CD1c-positive myeloid dendritic cell (primary cell): ENCODE results near the gene NTSR1.

ENCODE experiments used
- DNase-seq: peaks from one replicate; pipeline ENCODE4 v3.0.0-alpha.2; 2016; ENCODE audit errors: extremely low spot score

The NTSR1 gene

GRCh38 chr20:62739581-62740285, 31.1 kb downstream of the NTSR1 start:
- DNase-seq: peak; percentile 21

DNA sequence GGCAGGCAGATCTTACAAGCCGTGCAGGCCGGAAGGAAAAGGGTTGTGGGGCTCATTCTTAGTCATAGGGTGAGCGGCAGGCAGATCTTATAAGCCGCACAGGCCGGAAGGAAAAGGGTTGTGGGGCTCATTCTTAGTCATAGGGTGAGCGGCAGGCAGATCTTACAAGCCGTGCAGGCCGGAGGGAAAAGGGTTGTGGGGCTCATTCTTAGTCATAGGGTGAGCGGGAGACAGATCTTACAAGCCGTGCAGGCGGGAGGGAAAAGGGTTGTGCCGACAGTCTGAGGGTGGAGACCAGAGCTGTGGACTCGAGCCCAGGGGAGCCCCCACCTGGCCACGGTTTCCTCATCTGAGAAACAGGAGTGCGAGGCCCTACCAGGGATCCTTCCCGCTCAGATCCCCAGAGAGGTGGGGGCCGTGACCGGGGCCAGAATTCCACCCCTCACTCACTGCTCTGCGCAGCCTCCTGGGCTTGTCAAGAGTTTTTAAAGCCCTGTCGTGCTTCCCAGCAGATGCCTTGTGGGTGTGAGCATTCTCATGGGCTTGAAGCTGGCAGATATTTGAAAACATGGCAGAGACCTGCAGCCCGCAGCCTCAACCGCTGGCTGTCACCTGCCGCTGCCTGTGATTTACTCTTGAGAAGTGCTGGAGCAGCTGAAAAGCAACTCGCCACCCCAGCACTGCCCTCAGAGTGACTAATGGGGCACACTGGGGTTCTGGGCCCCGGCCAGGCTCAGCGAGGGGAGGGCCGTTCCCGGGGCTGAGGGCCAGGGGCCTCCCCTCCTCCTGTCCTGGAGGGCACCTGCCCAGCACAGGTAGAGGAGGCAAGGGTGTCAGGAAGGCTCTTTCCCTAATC, 31.9 kb downstream of the NTSR1 start:
- DNase-seq: peak; percentile 86

DNA sequence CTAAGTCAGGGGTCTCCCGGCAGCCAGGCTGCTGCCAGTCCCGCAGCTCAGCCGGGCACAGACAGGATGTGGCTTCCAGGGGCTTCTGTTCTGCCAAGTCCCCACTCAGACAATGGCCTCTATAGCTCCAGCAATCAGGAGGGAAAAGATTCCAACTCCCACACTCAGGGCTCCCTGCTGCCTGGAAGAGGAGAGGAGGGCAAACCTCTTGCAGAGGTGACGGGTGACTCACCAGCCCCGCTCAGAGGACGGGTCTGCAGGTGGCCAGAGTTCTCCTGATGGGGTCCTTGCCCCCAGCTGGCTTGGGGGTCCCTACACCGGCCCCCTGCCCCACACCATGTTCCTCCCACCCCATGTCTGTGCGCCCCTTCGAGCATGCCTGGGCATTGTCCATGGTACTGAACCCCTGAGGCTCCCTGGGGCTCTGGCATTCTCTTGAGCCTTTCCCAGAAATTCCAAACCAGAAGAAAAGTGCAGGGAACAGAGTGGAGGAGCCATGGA, 32.6 kb downstream of the NTSR1 start:
- DNase-seq: no peak

GRCh38 chr20:62741701-62742491, 33.3 kb downstream of the NTSR1 start:
- DNase-seq: no peak

GRCh38 chr20:62742550-62742949, 33.9 kb downstream of the NTSR1 start:
- no peak for DNase-seq

DNA sequence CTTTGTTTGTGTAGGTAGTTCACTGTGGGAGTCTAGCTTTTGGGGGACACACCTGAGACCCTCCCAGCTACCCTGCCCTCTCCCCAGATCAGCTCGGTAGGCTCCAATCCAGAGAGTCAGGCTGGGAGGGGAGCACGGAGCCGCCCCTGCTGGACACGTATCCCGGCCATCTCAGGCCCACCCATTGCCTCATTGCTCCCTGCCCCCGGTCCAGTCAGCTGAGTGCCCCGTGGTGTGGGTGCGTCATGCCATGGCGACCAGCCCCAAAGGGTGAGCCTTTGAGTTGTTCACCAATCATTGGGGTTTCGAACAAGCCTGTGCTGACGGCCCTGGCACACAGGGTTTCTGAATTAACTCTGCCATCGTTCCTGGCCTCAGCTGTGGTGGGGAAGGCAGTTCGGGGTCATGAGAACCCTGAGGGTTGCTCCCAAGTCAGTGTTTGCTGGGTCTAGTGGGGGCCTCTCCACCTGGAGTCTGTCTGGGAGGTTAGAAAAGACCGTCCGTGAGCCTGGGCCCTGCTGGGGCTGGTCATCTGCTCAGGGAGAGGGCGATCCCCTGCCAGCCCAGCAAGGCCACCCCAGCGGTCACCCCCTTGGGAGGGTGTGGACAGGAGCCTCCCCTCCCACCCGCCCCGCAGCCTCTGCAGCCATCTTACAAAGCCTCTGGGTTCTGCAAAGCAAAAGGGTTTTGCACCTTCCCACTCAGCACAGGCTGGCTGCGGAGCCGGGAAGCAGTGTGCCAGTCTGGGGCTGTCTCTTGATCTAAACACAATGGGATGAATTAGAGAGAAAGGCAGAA, 34.5 kb downstream of the NTSR1 start:
- DNase-seq: no peak

GRCh38 chr20:62743777-62744317, 35.2 kb downstream of the NTSR1 start:
- no peak for DNase-seq

- no peak for DNase-seq
Observed at GRCh38 chr20:62744741-62745191, 36.1 kb downstream of the NTSR1 start.

GRCh38 chr20:62745279-62745951, 36.8 kb downstream of the NTSR1 start:
- no peak for DNase-seq

DNA sequence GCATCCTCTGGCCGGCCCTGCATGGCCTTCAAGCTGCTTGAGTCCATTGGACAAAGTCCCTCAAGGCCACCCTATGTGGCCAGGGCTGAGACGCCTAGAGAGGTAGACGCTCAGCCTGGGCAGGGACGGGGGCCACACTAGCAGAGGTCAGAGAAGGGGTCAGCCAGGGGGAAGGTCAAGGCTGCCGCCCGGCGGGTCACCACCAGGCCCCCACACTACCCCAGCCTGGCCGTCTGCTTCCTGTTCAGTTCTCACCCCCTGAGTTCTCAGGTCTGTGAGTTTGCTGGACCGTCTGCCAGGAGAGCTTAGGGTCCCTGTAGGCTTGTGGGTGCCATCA, 37.3 kb downstream of the NTSR1 start:
- DNase-seq: no peak

DNA sequence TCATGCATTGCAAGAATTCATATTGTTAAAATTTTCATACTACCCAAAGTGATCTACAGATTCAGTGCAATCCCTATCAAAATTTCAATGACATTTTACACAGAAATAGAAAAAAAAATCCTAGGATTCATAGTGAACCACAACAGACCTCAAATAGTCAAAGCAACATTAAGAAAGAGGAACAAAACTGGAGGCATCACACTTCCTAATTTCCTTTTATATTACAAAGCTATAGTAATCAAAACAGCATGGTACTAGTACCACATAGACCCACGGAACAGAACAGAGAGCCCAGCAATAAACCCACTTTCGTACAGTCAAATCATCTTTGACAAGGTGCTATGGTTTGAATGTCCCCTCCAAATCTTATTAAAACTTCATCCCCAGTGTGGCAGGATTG, 39.7 kb downstream of the NTSR1 start:
- peak; percentile 44 for DNase-seq

DNA sequence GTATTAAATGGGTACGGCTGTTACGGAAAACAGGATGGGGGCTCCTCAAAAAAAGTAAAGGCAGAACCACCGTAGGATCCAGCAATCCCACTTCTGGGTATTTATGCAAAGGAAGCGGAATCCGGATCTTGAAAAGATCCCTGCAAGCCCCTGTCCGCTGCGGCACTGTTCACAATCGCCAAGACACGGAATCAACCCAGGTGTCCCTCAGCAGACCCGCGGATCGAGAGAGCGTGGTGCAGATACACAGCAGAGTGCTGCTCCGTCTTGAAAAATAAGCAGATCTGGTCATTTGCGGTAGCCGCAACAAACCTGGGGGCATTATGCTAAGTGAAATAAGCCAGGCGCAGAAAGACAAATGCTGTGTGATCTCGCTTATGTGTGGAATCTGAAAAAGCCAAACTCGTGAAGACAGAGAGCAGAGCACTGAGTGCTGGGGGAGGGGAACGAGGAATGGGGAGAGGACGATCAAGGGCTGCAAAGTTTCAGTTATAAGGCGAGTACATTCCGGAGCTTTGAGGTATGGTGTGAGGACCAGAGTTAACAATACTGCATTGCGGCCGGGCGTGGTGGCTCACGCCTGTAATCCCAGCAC, 41.3 kb downstream of the NTSR1 start:
- DNase-seq: no peak

GRCh38 chr20:62751551-62752150, 43.0 kb downstream of the NTSR1 start:
- no peak for DNase-seq

GRCh38 chr20:62752181-62752670, 43.6 kb downstream of the NTSR1 start:
- DNase-seq: no peak

GRCh38 chr20:62752671-62753501, 44.2 kb downstream of the NTSR1 start:
- DNase-seq: no peak

GRCh38 chr20:62753626-62754025, 45.0 kb downstream of the NTSR1 start:
- DNase-seq: no peak

DNA sequence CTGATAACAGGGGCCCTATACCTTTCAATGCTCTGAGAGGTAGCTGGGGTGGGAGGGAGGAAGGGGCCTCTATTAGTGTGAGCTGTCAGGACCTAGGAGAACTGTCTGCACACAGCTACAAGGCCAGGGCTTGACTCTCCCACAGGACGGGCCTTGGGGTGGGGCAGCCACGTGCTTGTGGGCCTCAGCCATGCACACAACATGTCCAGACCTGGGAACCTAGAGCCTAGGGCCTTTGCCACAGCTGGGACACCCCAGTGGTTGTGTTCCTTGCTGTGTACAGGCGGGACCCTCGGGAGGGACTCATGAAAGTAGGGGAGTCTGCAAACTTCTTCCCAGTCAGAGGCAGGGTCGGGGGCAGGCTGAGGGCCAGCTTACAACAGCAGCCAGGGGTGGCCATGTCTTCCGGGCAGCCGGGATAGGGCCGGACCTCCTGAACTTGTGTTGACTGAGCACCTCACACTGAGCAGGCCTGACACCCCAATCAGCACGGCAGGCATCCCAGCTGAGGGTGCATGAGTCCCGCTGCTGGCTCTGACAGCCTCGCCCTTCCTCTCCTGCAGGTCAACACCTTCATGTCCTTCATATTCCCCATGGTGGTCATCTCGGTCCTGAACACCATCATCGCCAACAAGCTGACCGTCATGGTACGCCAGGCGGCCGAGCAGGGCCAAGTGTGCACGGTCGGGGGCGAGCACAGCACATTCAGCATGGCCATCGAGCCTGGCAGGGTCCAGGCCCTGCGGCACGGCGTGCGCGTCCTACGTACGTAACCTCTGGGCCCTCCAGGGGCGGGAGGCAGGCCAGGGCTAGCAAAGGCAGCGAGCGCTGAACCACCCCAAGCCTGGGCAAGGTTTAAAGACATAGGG, 45.7 kb downstream of the NTSR1 start:
- DNase-seq: no peak

GRCh38 chr20:62754991-62755356, 46.3 kb downstream of the NTSR1 start:
- no peak for DNase-seq
